Progenitor cell of endocrine pancreas (in vitro differentiated cells): ENCODE measurements around the gene FAM83F. TPM values are rescaled to one million over a fixed set of nuclear protein-coding genes. Genes with fewer than 3 reads are reported as not detected.

Experiments used
- DNase-seq: peaks from one replicate; pipeline ENCODE4 v3.0.0; 2021; ENCODE audit warnings: low spot score; ENCODE audit not compliant: unreplicated experiment
- H3K27ac Mint-ChIP-seq: 2 replicates; pipeline ENCODE4 v1.8.0; 2021; ENCODE audit warnings: mild to moderate bottlenecking, moderate library complexity, mixed read lengths
- H3K27me3 Mint-ChIP-seq: 2 replicates; pipeline ENCODE4 v1.8.0; 2021; ENCODE audit warnings: mixed read lengths
- H3K36me3 Mint-ChIP-seq: 2 replicates; pipeline ENCODE4 v1.8.0; 2022; ENCODE audit warnings: mixed read lengths; ENCODE audit not compliant: insufficient read depth
- H3K4me1 Mint-ChIP-seq: 2 replicates; pipeline ENCODE4 v1.8.0; 2021; ENCODE audit warnings: low read depth, mixed read lengths
- H3K4me3 Mint-ChIP-seq: 2 replicates; pipeline ENCODE4 v1.8.0; 2021; ENCODE audit warnings: low read depth, mild to moderate bottlenecking, moderate library complexity, mixed read lengths
- H3K9me3 Mint-ChIP-seq: 2 replicates; pipeline ENCODE4 v1.8.0; 2021; ENCODE audit warnings: low read depth, mixed read lengths
- total RNA-seq: library from RNA; stranded (reverse); gene quantifications from 2 replicates; pipeline ENCODE4 v1.2.1, GENCODE V29; 2021
- TF ChIP-seq, protein P1 (sequence below): fragments of 200-600 bp; sonication (generic); IDR thresholded peaks from one replicate; pipeline ENCODE4 v1.5.0; 2021; ENCODE audit warnings: antibody characterized with exemption, mild to moderate bottlenecking; ENCODE audit not compliant: unreplicated experiment

Gene FAM83F
- total RNA-seq, 1 donor from 2014 or later: 19.8 TPM

DNA sequence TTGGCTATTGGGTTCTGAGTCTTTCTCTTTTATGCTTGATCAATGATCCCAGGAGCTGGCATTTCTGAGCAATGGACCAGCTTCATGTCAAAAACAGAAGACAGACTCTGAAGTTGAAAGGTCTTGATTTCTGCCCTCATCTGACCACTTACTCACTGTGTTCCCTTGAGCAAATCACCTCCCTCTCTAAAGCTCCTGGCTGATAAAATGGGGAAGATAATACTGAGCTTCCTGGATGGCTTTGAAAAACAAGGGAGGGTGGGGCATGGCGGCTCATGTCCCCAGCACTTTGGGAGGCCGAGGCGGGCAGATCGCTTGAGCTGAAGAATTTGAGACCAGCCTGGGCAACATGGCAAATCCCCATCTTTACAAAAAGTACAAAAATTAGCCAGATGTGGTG, 6.4 kb downstream of the FAM83F start:
- Mint-ChIP-seq H3K9me3 (no peaks in the 10 kb centered on the region), H3K4me3 (no peak overlapping the region), H3K36me3 (peaks cover 5% of the 10 kb centered on the region), H3K27ac (no peak overlapping the region), H3K27me3 (no peaks in the 10 kb centered on the region), H3K4me1 (peaks cover 63% of the 10 kb centered on the region)
- no peak for DNase-seq
- TF ChIP-seq, protein P1, sequence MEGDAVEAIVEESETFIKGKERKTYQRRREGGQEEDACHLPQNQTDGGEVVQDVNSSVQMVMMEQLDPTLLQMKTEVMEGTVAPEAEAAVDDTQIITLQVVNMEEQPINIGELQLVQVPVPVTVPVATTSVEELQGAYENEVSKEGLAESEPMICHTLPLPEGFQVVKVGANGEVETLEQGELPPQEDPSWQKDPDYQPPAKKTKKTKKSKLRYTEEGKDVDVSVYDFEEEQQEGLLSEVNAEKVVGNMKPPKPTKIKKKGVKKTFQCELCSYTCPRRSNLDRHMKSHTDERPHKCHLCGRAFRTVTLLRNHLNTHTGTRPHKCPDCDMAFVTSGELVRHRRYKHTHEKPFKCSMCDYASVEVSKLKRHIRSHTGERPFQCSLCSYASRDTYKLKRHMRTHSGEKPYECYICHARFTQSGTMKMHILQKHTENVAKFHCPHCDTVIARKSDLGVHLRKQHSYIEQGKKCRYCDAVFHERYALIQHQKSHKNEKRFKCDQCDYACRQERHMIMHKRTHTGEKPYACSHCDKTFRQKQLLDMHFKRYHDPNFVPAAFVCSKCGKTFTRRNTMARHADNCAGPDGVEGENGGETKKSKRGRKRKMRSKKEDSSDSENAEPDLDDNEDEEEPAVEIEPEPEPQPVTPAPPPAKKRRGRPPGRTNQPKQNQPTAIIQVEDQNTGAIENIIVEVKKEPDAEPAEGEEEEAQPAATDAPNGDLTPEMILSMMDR: no peak

DNA sequence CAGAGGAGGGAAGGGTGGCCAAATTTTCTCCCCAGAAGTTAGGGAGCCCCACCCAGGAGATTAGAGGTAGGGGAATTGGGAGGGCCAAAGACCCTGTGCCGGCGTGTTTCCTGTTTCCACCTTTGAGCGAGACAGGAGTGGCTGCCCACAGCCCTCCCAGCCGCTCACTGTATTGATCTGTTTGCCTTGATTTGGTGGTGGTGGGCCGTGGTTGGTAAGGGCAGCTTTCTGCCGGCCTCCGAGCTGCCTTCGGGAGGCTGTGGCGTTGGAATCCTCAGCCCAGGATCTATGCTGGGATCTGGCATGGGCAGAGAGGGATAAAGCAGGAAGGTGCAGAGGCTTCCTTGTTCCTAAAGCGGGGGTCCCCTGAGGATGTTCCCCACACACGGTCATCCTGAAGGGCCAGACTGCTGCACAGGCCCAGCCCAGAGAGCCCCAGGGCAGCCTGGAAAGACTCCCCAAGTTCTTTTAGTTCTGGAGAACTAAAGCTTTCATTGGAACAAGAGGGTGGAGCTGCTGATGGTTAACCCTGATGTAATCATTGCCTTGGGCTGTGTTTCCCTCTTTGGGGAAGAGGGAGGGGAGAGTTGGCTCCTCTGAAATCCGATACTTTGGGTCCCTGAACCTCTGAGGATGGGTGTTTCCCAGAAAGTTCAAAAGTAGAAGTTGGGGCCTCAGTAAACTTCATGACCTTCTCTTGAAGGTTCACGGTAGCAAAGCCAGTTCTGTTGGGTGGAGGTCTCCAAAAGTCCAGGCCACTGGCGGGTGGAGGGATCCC, 7.2 kb downstream of the FAM83F start:
- H3K36me3 Mint-ChIP-seq: peaks cover 5% of the 10 kb centered on the region
- TF ChIP-seq, protein P1: no peak
- H3K9me3 Mint-ChIP-seq: no peaks in the 10 kb centered on the region
- DNase-seq: no peak
- H3K4me1 Mint-ChIP-seq: peaks cover 56% of the 10 kb centered on the region
- no peaks in the 10 kb centered on the region for H3K27me3 Mint-ChIP-seq
- no peak overlapping the region for H3K4me3 Mint-ChIP-seq
- H3K27ac Mint-ChIP-seq: peak overlapping the region; percentile 59

DNA sequence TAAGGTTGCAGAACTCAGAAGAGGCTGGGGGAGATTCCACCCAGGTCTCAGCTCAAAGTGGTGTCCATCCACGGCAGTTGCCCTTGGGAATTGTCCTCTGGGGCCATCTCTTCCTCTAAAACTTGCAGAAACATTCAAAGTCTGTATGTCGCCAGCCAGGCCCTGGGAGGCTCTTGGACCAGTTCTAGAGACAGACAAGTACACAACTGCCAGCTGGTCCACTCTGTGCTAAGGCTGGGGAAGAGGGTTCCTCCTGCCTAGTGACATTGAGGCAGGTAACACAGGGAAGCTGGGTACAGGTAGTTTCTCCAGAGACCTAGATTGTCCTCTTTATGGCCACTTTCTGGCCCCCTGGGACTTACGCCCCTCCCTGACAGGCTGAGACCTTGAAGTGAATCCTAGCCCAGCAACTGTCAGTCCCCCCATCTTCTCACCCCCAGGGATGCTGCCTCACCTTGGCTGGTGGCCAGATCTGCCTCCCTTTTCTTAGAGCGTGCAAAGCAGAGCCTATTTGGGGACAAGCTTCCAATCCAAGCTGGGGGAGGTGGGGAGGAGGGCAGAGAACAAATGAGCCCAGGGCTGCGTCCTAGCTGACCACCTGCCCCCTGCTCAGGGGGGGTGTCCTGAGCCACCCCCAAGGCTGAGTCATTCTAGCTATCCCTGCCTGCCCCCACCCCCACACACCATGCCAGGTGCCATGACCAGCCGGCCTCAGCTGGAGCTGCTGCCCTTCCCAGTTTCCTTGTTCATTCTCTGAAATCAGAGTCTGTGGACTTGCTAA, 8.4 kb downstream of the FAM83F start:
- DNase-seq: no peak
- TF ChIP-seq, protein P1: no peak
- H3K27ac Mint-ChIP-seq: no peak overlapping the region
- H3K4me1 Mint-ChIP-seq: peaks cover 45% of the 10 kb centered on the region
- H3K27me3 Mint-ChIP-seq: peaks cover 3% of the 10 kb centered on the region
- no peaks in the 10 kb centered on the region for H3K9me3 Mint-ChIP-seq
- H3K36me3 Mint-ChIP-seq: peaks cover 5% of the 10 kb centered on the region
- no peak overlapping the region for H3K4me3 Mint-ChIP-seq

DNA sequence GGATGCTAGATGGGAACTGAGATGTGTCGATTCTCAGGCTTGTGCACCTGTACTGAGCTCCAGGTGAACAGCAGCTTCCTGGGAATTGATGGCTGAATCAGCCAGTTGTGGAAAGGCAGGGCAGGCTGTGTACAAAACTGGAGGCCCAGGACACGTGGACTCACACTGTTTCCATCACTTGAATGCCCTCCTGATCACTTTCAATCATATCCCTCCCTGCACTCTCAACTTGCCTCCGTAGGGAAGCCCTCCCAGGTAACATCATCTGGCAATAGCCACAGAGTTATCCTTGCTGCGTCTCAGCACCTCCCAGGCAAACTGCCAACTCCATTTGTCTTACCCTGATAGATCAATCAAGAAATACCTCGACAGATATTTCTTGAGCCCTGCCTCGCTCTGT, 10.1 kb downstream of the FAM83F start:
- DNase-seq: no peak
- Mint-ChIP-seq H3K36me3 (peaks cover 5% of the 10 kb centered on the region), H3K27me3 (peaks cover 3% of the 10 kb centered on the region), H3K9me3 (no peaks in the 10 kb centered on the region), H3K27ac (peak overlapping the region; percentile 24), H3K4me3 (no peak overlapping the region), H3K4me1 (peaks cover 39% of the 10 kb centered on the region)
- TF ChIP-seq, protein P1: no peak

DNA sequence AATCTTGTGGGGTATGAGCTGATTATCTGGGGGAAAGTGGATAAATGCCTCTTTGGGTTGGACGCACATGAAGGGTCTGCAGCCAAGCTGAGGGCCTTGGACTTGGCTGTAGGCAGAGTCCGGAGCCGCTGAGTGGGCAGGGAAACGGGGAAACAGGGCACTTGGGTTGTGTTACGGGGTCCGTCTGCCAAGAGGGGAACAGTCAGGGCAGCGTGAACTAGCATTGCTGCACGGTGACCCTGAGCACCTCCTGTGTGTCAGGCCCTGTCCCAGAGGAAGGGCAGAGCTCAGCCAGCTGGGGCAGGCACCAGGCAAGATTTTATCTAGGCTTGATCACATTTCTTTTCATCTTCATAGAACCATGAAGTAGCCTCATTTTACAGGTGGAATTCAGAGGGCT, 11.9 kb downstream of the FAM83F start:
- H3K4me3 Mint-ChIP-seq: no peak overlapping the region
- no peak overlapping the region for H3K27ac Mint-ChIP-seq
- H3K27me3 Mint-ChIP-seq: peaks cover 3% of the 10 kb centered on the region
- peaks cover 5% of the 10 kb centered on the region for H3K36me3 Mint-ChIP-seq
- H3K4me1 Mint-ChIP-seq: peaks cover 43% of the 10 kb centered on the region
- TF ChIP-seq, protein P1: no peak
- no peak for DNase-seq
- no peaks in the 10 kb centered on the region for H3K9me3 Mint-ChIP-seq
